NCI-H524 treated with DMSO at 0.1 percent for 48 hours (cell line): Measurements from ENCODE around the gene ZNF697.
"Not testable (repeated sequence)": the region's sequence is repeated elsewhere in the genome, so short reads cannot be mapped to it uniquely, and the experiment has no call there.

Source experiments
- DNase-seq: peaks from one replicate; lab custom pipeline; 2025; lab: John Stamatoyannopoulos, UW

Gene ZNF697

DNA sequence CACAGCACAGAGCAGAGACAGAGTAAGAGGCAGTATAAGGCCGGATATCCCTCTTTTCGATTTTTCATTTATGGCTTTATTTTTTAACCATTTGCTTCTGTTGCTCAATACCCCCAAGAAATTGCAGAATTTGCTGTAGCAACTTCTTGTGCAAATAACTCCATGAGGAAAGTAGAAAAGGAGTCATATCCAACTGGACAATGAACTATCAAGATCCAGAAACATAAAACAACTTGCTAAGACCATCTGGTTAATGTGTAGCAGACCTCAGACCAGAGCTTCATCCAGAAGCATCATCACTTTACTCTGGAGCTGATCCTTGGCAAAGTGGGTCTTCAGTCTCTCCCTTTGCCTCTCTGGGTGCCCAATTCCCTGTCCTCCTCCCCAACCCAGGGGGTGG lies 45.9 kb downstream of the ZNF697 start:
- DNase-seq = no peak

DNA sequence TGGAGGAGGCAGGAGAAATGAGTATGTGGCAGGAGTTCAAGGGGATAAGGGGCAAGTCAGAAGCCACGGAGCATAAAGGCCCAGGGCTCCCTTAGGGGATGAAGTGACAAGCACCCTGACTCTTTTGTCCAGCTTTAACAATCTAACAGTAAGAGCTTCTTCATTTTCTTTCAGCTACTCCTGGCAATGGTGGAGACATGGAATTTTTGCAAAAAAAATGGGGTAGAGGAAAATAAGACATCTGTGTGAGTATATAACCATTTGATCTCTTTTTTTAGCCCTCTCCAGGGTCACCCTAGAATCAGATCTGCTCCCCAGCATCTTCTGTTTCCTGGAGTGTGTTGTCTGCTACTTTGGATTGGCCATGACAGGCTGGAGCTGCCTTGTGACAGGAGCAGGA lies 47.1 kb downstream of the ZNF697 start:
- no peak for DNase-seq

DNA sequence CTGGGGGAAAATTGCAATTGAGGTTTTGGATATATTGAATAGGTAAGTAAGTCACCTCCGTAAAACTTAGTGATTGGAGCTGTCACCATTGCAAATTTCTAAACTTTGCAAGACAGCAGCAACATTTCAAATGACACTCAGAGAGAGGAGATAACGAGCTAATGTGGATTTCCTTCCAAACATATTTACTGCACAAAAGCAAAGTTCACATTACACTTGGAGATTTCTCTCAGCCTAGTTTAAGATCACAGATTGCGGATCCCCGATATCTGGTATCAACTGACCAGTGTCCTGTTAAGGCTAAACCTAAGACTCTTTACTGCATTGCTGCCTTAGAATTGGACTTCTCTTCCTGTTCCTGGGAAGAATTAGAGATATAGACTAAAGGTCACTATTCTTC lies 47.5 kb downstream of the ZNF697 start:
- no peak for DNase-seq

DNA sequence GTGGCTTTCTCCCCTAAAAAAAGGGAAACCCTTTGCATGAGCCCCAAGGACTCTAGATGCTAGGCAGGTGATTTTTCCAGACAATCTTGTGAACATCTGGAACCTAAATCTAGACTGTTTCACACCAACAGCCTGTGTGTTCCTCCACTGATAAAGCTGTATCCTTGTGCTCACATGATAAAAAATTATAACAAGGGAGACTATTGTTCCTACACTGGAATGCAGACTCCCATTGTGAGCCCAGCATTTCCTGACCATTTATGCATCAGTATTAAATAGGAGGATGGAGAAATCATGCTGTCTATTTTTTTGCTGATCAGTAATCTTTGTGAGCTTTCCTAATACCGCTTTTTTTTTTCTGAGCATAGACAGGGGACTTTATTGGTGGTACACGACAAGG lies 52.5 kb downstream of the ZNF697 start:
- DNase-seq = no peak

DNA sequence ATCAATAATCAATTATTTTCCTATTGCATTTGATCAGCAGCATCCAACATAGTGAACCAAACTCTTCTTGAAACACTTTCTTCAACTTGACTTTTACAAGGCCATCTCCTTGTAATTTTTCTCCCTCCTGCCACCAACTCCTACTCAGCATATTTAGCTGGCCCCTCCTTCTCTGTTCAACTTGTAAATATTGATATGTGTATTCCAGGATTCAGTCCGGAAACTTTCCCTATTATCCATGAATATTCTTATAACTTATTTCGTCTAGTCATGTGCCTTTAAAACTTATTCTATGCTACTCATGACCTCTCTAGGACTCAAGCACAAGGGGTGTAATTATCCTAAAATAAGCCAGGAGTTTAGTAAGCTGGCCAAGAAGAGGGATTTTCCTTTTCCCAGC lies 52.9 kb downstream of the ZNF697 start:
- DNase-seq = no peak

DNA sequence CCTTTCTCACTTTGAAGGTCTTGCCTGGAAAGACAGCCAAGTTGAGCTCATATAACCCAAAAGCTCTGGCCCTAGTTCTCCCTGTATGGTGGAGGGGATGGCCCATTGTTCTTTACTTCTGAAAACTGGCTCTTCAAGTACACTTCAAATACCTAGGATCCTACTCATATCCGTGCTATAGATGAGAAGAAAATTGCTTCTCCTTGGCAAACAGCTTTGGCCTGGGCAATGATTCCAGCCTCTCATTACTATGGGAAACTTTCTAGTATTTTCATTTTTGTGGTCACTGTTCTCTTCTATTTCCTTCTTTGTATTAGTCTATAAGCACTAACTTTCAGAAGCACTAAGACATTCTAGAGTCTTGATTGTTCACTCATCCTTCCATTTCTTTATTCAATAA lies 53.7 kb downstream of the ZNF697 start:
- DNase-seq = no peak

DNA sequence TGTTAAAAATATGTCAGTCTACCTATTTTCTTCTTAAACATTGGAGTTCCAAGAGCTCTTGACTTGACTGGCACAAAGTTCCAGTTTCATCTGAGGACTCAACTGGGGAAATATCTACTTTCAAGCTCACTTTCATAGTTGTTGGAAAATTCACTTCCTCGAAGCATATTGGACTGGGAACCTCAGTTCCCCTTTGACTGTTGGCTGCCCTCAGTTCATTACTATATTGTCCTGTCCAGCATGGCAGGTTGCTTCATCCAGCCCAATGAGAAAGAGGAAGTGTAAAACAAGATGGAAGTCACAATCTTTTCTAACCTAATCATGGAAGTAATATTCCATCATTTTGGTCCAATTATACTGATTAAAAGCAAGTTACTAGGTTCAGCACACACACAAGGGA lies 54.3 kb downstream of the ZNF697 start:
- DNase-seq = no peak

DNA sequence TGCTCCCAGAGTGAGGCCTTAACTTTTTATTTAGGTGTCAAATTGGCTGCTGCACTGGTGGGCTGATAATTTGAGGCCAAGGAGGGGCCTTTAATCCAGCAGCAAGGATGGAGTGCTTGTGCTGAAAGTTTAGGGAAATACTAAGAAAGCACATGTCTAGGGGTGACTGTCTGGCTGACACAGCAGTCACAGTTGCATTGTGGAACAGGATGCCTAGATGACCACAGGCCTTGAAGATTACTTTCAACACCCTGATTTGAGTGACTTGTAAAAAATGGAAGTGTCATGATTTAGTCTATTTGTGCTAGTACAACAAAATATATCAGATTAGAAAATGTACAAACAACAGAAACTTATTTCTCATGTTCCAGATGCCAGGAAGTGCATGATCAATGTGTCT lies 57.7 kb downstream of the ZNF697 start:
- DNase-seq = no peak

DNA sequence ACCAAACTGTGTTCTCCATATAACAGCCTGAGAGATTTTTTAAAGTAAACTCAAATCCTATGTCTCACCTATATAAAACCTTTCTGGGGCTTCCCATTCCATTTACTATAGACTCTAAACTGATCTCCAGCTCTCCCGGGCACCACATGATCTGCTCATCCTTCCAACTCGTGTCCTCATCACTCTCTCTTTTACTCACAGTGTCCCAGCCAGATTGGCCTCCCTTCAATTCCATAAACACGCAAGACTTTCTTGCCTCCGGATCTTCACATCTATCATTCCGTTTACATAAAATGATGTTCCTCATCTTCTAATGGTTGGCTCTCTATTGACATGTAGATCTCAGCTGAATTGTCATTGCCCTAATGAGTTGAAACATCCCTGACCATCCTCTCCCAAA lies 59.4 kb downstream of the ZNF697 start:
- DNase-seq = no peak

DNA sequence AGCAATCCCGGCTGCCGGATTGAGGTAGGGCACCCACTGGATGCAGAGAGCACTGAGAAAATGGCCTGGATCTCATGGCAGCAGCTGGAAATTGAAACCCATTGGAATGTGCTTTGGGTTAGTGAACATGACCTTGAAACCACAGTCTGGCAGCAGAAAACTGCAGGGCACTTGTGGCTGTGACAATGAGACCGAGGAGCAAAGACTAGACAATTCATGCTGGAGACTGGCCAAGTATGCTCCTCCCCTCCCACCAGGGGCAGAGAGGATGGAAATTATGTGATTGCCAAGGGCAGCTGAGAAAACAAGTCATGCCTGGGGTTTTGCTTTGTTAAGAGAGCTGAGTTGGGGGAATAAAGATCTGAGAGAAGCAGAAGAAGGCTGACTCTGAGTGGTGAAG lies 60.7 kb downstream of the ZNF697 start:
- no peak for DNase-seq

DNA sequence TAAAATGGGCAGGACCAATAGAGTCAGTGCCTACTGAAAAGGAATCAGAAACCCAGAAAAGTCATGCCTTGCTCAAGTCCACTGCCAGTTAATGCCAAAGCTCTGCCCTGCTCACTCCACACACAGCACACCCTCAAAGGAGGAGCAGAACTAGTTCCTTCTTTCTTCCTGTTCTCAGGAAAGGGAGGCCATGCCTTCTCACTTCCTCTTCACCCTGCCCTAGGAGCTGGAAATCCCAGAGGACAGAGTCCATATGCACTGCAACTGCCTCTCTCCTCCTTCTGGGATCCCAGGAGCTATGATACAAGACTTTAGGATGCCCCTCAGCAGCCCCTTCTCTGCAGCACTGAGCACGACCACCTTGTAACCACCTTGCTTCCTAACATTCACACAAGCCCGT lies 62.3 kb downstream of the ZNF697 start:
- not testable (repeated sequence) for DNase-seq

DNA sequence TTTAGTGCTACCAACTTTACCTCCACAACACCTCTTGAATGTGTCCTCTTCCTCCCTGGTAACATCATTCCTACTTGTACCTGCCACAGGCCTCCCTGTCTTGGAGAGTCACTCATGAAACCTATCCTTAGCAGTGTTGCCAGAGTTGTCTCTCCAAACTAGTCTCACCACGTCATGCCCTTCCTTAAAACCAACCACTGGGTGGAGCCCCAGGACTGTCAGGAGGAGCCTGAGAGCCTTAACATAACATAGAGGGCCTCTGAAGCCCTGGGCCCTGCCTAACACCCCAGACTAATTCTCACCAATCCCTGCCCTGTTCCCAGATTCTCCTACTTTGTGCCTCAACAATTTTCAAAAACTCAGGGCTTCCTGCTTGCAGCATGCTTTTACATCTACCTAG lies 65.3 kb downstream of the ZNF697 start:
- DNase-seq = no peak

DNA sequence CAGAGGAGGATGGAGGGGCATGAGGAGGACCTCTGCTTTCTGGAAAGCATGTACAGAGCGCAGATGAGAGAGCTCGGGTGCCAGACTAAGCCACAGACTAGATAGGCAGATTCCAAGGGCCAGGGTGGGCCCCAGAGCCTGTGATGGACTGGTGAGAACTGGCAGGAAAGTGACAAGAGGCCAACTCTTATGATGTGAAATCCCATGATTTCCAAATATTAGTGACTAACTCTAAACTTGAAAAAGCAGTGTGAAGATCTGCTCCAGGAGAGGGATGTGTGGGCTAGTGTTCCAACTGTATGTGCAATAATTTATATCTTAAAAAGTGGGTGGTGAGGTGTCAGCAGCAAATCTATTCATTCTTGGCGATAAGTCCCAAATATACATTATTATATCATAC lies 67.0 kb downstream of the ZNF697 start:
- DNase-seq = not testable (repeated sequence)

DNA sequence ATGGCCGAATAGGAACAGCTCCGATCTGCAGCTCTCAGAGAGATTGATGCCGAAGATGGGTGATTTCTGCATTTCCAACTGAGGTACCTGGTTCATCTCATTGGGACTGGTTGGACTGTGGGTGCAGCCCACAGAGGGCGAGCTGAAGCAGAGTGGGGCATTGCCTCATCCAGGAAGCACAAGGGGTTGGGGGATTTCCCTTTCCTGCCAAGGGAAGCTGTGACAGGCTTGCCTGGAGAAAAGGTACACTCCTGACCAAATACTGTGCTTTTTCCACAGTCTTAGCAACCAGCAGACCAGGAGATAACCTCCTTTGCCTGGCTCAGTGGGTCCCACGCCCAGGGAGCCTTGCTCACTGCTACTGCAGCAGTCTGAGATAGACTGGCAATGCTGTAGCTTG lies 74.2 kb downstream of the ZNF697 start:
- no peak for DNase-seq

DNA sequence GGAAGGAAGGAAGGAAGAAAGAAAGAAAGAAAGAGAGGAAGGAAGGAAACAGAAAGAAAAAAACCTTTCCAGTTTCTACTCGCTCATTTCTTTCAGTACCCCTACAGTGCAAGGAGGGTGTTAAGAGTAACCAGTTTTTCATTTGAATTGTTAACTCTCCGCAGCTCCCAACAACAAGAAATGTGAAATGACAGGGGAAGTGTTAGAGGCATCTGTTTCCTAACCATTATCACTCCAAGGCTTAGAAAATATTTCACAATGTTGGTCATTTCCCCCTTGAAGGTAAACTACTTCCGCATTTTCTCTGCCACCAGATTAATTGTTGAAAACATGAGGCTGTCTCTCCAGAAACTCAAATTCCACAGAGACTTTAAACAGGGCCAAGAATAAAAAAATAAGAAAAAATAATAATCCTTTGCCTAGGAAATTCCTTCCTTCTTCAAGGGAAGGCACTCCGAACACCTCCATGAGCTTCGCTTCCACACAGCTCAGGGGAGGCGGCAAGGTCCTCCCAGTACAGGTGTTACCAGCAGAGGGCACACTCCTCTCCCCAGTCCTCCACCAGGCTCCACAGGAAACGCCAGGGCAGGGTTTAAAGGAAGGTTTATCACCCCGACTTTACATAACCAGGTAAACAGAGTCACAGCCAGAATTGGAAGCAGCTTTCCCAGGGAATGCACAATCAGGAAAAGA lies 78.0 kb downstream of the ZNF697 start:
- DNase-seq = not testable (repeated sequence)
